ENCODE results near the gene CORO2A. TPM values are rescaled to one million over a fixed set of nuclear protein-coding genes. Genes with fewer than 3 reads are reported as not detected.

Gene CORO2A
- total and polyA plus RNA-seq, 11 donors, result 0.09 to 2.2 (median 0.22) TPM

DNA sequence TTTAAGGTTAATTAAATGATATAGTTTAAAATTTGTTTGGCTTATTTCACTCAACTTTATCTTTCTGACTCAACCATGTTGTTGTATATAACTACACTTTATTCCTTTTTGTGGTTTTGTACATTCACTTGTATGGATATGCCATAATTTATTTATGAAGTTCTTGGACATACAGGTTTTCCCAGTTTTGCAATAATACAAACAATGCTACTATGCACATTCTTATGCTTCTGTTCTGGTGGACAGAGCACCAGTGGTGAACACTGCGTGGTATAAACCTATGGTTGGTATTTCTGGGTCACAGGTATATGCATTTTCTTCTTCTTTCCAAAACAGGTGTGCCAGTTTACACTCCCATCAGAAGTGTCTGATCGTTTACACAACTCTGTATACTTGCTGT, 37.8 kb downstream of the CORO2A start:
- Histone ChIP-seq H3K27me3 (no peaks in the 10 kb centered on the region), H3K4me3 (no peak overlapping the region), H3K9me3 (peaks cover 0 to 12% (median 0%) of the 10 kb centered on the region in 12 donors), H3K27ac (no peak overlapping the region), H3K4me1 (peaks cover 0 to 6% (median 0%) of the 10 kb centered on the region in 12 donors), H3K36me3 (no peaks in the 10 kb centered on the region)
- DNase-seq, result no peak
- TF ChIP-seq POLR2A (IDR thresholded peaks at IDR 0.05) (no peak), CTCF (IDR thresholded peaks at IDR 0.05) (no peak)
- WGBS, 4 donors, result 90 to 97% (median 94%) methylated on average over 2 of the region's 2 CpGs
- no peak for ATAC-seq
- intact Hi-C loops (cut with DNase I), result no loop called here

DNA sequence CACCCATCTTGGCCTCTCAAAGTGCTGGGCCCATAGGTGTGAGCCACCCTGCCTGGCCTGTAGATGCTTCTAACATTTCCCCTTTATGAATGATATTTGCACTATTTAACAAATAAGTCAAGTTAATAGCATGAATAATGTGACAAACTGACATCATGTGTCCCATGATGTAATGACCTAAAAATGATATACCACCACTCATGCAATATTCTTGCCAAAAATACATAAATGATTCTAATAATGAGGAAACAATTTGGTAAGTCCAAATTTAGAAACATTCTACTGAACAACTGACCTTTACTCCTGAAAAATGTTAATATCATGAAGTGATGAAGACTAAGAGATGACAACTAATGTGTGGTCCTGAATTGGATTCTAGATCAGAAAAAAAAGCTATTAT, 39.9 kb downstream of the CORO2A start:
- H3K9me3 ChIP-seq, result peaks cover 0 to 12% (median 0%) of the 10 kb centered on the region in 12 donors
- intact Hi-C loops (cut with DNase I), result no loop called here
- no peak overlapping the region for H3K27ac ChIP-seq
- H3K27me3 ChIP-seq, result no peaks in the 10 kb centered on the region
- TF ChIP-seq CTCF (IDR thresholded peaks at IDR 0.05) (no peak), POLR2A (IDR thresholded peaks at IDR 0.05) (no peak)
- H3K4me1 ChIP-seq, result peaks cover 0 to 6% (median 0%) of the 10 kb centered on the region in 12 donors
- ATAC-seq (no peak), DNase-seq (no peak)
- H3K36me3 ChIP-seq, result no peaks in the 10 kb centered on the region
- H3K4me3 ChIP-seq, result no peak overlapping the region

DNA sequence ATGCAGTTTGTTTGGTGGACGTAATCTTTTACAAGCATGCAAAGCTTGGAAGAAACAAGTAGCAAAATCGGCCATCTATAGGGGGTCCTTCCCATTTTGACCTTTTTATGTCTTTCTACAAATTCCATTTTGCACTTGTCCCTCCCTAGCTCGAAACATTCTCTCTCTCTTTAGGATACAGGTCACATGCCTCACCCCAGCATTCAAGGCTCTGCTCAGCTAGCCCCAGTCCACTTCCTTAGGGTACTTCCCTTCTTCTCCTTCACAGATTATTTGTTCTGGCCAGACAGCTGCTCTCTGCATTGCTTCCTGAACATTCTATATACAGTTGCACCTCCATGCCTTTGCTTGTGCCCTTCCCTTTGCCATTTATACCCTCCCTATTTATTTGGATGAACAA, 41.7 kb downstream of the CORO2A start:
- WGBS, 4 donors, result 78 to 91% (median 80%) methylated on average over 3 of the region's 3 CpGs
- H3K36me3 ChIP-seq, result no peaks in the 10 kb centered on the region

DNA sequence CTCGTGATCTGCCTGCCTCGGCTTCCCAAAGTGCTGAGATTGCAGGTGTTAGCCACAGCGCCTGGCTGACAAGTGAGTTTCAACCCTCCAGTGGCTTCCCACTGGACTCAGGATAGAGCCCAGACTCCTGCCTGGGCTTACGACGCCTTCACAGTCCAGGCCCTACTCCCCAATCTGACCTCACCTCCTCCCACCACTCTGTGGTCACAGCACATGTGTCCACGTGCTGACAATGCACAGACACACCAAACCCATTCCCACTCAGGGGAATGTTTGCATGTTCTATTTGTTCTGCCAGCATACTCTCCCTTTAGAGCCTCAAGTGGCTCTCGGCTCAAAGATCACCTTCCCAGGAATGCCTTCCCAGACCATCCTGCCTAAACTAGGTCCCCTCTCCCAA, 42.3 kb downstream of the CORO2A start:
- TF ChIP-seq CTCF (IDR thresholded peaks at IDR 0.05) (no peak), POLR2A (IDR thresholded peaks at IDR 0.05) (no peak)
- Histone ChIP-seq H3K27me3 (no peaks in the 10 kb centered on the region), H3K9me3 (peaks cover 0 to 12% (median 0%) of the 10 kb centered on the region in 12 donors), H3K36me3 (no peaks in the 10 kb centered on the region), H3K27ac (no peak overlapping the region), H3K4me1 (peaks cover 0 to 6% (median 0%) of the 10 kb centered on the region in 12 donors), H3K4me3 (no peak overlapping the region)
- intact Hi-C loops (cut with DNase I), result no loop called here
- ATAC-seq (no peak), DNase-seq (no peak)
- WGBS, 4 donors, result 63 to 79% (median 71%) methylated on average over 7 of the region's 7 CpGs

More for the DNA sequence above, 41.7 kb downstream of the CORO2A start:
- intact Hi-C loops (cut with DNase I), result no loop called here
- ATAC-seq (peak in 1 of 4 donors; percentile 42), DNase-seq (no peak)
- no peak for TF ChIP-seq POLR2A (IDR thresholded peaks at IDR 0.05)
- no peak for TF ChIP-seq CTCF (IDR thresholded peaks at IDR 0.05)
- H3K4me1 ChIP-seq, result peaks cover 0 to 6% (median 0%) of the 10 kb centered on the region in 12 donors
- H3K27me3 ChIP-seq, result no peaks in the 10 kb centered on the region
- no peak overlapping the region for H3K4me3 ChIP-seq
- peaks cover 0 to 12% (median 0%) of the 10 kb centered on the region in 12 donors for H3K9me3 ChIP-seq
- no peak overlapping the region for H3K27ac ChIP-seq

All from heart left ventricle (tissue), 16 donors.